ENCODE measurements around the gene DNAI4. TPM values are rescaled to one million over a fixed set of nuclear protein-coding genes. Genes with fewer than 3 reads are reported as not detected.
"Not testable (repeated sequence)": the region's sequence is repeated elsewhere in the genome, so short reads cannot be mapped to it uniquely, and the experiment has no call there.

DNAI4 gene
- total RNA-seq, 1 experiment from 2014 or later, result 0.05 TPM

DNA sequence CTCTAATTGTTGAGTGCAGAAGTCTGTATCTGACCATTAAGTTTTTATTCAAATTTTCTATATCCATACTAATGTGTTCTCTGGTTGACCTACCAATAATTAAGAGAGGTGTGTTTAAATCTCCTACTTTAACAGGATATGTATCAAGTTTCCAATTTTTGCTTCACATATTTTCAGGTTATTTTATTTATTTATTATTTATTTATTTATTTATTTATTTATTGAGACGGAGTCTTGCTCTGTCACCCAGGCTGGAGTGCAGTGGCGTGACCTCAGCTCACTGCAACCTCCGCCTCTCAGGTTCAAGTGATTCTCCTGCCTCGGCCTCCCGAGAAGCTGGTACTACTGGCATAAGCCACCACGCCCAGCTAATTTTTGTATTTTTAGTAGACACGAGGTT is 52.6 kb downstream of the DNAI4 start:
- in situ Hi-C loops (cut with HindIII; ENCODE audit: low pct_unique_long_range_greater_than_20kb, low sequenced_read_pairs); DNase-seq (ENCODE audit: low read depth, low spot score): not testable (repeated sequence)

DNA sequence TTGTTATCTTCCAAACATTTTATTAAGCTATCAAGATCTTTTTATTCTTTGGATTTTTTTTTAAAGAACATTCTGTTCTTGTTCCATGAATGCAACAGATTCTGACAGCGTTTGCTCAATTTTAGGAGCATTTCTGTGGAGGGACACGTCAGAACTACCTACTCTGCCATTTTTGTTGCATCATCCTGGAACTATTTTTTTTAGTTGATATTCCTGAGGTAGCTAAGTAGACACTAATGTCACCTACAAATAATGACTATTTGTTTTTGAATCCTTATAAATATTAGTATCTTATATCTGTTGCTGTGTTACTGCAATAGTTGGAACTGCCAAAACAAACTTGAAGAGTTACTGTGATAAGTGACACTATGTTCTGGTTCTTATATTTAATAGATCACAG is 57.2 kb downstream of the DNAI4 start:
- in situ Hi-C loops (cut with HindIII; ENCODE audit: low pct_unique_long_range_greater_than_20kb, low sequenced_read_pairs), result no loop called here
- no peak for DNase-seq (ENCODE audit: low read depth, low spot score)

DNA sequence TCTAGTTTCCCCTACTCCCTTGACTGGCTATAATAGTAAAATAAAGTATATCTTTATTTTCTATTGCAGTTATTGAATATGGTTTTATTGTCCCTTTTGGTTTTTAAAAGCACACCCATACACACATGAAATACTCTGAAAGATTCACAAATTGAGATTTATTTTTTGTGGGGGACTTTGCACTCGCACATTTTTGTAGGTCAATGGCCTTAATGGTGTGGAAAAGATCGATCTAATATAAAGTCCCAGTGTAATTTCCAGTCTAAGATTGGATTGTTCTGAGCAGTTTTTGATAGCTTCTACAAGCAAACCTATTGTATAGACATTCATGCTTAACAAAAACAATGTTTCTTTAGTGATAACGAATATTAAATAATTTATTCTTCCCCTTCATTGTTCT is 64.1 kb downstream of the DNAI4 start:
- in situ Hi-C loops (cut with HindIII; ENCODE audit: low pct_unique_long_range_greater_than_20kb, low sequenced_read_pairs), result no loop called here
- no peak for DNase-seq (ENCODE audit: low read depth, low spot score)

DNA sequence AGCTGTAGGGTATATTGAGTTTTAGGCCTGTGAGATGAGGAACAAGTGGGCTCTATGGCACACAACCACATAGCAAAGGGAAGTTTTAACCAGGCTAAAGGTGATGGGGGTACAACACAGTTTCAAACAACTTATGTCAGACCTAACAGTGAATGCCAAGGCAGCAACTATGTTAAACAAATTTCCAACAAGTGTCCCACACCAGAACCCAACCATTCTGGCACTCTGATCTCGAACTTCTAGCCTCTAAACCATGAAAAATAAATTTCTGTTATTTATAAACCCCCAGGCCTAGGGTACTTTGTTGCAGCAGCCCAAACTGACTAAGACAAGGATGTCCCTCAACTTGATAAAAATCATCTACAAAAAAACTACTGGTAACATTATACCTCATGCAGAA is 71.3 kb downstream of the DNAI4 start:
- in situ Hi-C loops (cut with HindIII; ENCODE audit: low pct_unique_long_range_greater_than_20kb, low sequenced_read_pairs), result no loop called here
- no peak for DNase-seq (ENCODE audit: low read depth, low spot score)

DNA sequence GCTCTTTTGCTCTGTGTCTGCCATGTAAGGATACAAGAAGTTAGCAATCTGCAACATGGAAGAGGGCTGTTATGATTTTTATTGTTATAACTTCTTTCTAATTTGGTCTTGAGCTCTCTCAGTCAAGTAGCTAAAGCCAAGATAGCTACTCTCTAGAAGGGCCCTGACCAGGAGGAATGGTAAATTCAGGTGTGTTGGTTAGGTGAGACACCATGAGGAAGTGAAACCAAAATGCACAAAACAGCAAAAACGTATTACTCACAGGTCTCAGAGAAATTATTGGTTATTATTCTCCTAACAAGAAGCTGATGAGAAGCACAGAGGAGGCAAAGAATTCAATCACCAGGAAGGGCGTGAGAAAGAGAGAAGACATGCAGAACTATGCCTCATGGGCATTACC is 71.8 kb downstream of the DNAI4 start:
- in situ Hi-C loops (cut with HindIII; ENCODE audit: low pct_unique_long_range_greater_than_20kb, low sequenced_read_pairs), result no loop called here

DNA sequence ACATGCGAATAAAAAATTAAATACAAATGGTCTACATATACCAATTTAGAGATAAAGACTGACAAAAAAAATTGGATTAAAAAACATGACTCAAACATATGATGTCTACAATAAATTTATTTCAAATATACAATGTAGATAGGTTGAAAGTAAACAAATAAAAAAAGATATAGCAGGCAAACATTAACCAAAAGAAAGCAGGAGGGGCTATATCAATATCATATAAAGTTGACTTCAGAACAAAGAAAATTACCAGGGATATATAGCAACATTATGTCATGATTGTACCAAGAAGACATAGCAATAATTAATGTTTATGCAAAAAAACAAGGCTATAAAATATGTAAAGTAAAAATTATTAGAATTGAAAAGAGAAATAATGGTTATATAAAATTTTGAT is 73.7 kb downstream of the DNAI4 start:
- no peak for DNase-seq (ENCODE audit: low read depth, low spot score)
- in situ Hi-C loops (cut with HindIII; ENCODE audit: low pct_unique_long_range_greater_than_20kb, low sequenced_read_pairs), result no loop called here

More for the DNA sequence above, 71.8 kb downstream of the DNAI4 start:
- DNase-seq (ENCODE audit: low read depth, low spot score), result no peak

DNA sequence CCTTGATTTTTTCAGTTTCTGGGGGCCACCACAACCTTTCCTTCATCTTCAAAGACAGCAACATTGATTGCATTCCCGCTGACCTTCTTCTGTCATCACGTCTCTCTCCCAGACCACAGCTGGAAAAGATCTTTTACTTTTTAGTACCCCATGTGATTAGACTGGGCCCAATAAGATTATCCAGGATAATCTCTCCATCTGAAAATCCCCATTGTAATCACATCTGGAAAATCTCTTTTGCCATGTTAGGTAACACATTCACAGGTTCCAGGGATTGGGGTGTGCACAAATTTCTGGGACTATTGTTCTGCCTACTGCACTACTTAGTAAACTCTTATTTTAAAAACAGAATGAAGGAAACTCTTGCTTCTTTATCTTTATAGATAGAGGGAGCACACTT is 76.5 kb downstream of the DNAI4 start:
- in situ Hi-C loops (cut with HindIII; ENCODE audit: low pct_unique_long_range_greater_than_20kb, low sequenced_read_pairs), result no loop called here
- DNase-seq (ENCODE audit: low read depth, low spot score), result no peak

DNA sequence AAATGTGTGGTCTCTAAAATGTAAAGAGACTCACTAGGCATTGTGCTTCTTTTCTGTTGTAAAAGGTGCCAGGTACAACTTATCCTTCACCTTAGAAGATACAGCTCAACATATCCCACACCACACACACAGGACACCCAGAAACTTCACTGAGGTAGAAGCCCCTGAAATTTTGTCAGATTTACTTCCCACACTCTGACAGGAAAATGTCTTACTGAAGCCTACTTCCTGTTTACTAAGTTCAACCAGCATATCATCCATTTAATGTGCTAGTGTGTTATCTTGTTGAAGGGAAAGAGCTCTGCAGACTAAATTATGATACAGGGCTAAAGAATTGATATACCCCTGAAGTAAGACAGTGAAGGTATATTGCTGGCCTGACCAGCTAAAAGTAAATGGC is 83.7 kb downstream of the DNAI4 start:
- no peak for DNase-seq (ENCODE audit: low read depth, low spot score)
- in situ Hi-C loops (cut with HindIII; ENCODE audit: low pct_unique_long_range_greater_than_20kb, low sequenced_read_pairs), result no loop called here

DNA sequence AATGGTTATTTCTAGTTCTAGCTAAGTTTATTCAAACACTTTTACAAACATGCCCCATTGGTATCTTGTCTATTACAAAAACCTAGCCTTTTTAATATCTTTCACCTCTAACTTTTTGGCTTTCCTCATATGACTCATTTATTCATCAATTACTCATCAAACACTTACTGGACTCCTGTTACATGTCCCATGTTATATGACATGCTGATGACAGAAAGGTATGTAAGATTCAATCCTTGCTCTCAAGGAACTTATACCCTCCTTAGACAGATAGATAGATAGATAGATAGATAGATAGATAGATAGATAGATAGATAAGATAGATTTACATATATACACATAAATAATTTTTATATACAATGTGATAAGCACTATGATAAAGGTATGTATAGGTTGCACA is 89.7 kb downstream of the DNAI4 start:
- no peak for DNase-seq (ENCODE audit: low read depth, low spot score)
- in situ Hi-C loops (cut with HindIII; ENCODE audit: low pct_unique_long_range_greater_than_20kb, low sequenced_read_pairs), result no loop called here

DNA sequence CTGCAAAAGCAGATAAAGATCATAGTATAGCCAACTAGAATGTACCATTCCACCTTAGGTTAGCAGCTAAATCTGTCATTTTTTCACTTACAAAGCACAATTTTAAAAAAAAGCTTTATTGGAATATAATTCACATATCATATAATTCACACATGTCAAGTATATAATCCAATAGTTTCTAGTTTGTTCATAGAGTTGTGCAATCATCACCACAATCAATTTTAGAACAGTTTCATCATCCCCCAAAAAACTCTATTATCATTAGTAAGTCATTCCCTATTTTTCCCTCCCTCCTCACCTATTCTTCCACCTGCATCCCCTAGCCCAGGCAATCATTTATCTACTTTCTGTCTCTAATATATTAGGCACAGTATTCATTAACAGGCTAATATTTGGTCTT is 91.5 kb downstream of the DNAI4 start:
- no peak for DNase-seq (ENCODE audit: low read depth, low spot score)
- in situ Hi-C loops (cut with HindIII; ENCODE audit: low pct_unique_long_range_greater_than_20kb, low sequenced_read_pairs), result no loop called here

DNA sequence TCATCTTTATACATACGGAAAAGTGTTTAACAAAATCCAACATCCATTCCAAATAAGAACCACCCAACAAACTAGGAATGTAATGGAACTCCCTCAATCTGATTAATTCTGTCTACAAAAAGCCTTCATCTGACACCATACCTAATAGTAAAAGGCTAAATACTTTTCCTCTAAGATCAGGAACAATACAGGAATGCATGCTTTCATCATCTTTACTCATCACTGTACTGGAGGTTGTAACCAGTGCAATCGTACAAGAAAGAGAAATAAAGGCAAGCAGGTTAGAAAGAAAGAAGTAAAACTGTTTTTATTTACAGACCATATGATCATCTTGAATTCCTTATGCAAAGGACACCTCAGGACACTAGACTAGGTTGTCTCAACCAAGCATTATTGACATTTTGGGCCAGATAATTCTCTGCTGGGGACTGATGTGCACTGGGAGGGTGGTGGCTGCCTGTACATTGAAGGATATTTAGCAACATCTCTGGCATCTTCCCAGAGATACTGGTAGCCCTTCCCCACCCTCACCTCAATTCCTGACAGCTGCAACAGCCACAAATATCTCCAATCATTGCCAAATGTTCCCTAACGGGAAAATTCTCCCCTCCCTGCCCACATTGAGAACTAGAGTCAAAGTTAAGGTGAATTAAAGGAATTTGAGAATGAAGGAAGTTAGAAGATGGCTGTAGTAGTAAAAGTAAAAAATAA is 93.0 kb downstream of the DNAI4 start:
- no peak for DNase-seq (ENCODE audit: low read depth, low spot score)
- in situ Hi-C loops (cut with HindIII; ENCODE audit: low pct_unique_long_range_greater_than_20kb, low sequenced_read_pairs), result no loop called here

DNA sequence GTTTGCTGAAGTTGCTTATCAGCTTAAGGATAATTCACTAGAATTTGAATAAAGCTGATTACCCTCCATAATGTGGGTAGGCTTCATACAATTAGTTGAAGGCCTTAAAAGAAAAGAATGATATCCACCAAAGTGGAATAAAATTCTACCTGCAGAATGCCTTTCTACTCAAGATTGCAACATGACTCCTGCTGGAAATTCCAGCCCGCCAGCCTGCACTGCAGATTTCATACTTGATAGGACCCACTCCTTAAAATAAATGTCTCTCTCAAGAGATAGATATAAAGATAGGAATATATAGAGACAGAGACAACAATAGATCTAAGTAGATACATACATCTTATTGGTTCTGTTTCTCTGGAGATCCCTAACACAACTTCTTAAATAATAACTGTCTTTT is 99.9 kb downstream of the DNAI4 start:
- DNase-seq (ENCODE audit: low read depth, low spot score), result no peak
- in situ Hi-C loops (cut with HindIII; ENCODE audit: low pct_unique_long_range_greater_than_20kb, low sequenced_read_pairs), result no loop called here

DNA sequence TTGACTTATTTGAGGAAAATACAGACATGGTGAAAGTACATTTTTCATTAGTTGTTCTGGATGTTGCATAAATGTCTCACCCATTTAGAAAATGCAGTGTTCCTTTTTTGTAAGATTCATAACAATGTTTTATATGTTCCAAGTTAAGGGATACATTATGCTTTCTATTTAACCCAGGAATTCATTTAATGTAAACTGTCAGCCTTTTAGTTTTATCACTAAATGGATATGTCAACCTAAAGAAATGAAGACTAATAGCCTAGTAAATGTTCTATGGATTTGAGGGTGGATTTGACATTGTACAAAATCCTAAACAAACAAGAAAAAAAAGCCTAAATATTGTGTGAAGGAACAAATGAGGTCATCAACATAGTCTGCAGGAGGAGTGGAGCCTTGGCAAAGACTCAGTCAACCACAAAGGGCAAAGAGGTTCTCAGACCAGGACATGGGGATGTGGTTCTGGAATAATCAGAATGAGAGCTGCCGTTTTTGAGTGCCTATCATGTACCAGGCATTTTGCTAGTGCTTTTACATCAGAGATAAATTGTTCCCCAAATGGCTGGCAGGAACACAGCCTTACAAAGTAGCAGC is 114.8 kb downstream of the DNAI4 start:
- DNase-seq (ENCODE audit: low read depth, low spot score), result no peak
- in situ Hi-C loops (cut with HindIII; ENCODE audit: low pct_unique_long_range_greater_than_20kb, low sequenced_read_pairs), result no loop called here

DNA sequence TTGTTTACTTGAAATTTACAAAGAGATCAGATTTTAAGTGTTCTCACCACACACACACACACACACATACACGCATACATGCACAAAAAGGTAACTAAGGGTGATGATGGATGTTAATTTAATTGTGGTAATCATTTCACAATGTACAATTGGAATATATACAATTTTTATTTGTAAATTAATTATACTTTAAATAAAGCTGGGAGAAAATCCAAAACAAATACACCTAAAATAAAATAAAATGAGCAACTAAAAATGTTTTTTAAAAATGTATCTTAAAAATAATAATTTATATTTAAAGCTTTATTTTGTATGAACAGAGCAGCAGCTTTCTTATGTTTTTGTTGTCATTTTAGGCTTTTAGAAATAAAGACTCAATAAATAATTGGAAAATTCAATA is 115.4 kb downstream of the DNAI4 start:
- DNase-seq (ENCODE audit: low read depth, low spot score), result no peak
- in situ Hi-C loops (cut with HindIII; ENCODE audit: low pct_unique_long_range_greater_than_20kb, low sequenced_read_pairs), result no loop called here

DNA sequence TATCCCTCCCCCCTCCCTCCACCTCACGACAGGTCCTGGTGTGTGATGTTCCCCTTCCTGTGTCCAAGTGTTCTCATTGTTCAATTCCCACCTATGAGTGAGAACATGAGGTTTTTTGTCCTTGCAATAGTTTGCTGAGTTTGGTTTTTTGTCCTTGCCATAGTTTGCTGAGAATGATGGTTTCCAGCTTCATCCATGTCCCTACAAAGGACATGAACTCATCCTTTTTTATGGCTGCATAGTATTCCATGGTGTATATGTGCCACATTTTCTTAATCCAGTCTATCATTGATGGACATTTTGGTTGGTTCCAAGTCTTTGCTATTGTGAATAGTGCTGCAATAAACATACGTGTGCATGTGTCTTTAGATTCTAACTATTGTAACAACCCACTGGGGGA is 128.8 kb downstream of the DNAI4 start:
- DNase-seq (ENCODE audit: low read depth, low spot score); in situ Hi-C loops (cut with HindIII; ENCODE audit: low pct_unique_long_range_greater_than_20kb, low sequenced_read_pairs): not testable (repeated sequence)

DNA sequence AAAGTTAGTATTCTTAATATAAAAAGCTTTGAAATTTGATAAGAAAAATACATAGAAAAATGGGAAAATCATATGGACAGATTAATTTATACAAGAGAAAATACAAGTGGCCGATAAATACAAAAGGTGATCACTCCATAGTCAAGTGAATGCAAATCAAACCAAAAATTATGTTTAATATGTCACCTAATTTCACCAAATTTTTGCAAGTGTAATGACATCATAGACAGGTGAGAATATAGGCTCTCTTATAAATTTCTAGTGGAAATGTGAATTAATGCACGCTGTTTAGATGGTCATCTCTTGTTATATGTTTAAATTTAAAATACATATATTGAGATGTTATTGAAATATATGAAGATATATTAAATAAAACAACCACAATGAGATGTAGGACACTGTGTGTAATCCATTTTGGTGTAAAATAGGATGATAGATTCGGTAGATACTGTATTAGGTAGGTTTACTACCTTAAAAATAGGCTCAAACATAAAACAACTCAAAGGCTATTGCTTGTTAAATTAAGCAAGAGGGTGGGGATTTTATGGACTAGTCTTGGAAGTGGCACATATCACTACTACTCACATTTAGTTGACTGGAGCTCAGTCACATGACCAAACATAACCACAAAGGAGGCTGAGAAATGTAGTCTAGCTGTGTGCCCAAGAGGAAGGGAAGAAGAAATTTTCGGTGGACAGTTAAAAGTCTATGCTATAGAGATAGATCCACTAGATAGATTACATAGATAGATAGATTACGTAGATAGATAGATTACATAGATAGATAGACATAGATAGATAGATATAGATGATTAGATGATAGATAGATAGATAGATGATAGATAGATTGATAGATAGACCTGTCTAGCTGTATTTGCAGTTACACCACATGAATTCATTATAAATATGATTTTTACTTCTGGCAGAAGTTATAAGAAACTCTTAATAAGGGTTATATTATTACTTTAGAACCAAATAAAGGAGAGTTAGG is 132.7 kb downstream of the DNAI4 start:
- in situ Hi-C loops (cut with HindIII; ENCODE audit: low pct_unique_long_range_greater_than_20kb, low sequenced_read_pairs), result no loop called here
- no peak for DNase-seq (ENCODE audit: low read depth, low spot score)

DNA sequence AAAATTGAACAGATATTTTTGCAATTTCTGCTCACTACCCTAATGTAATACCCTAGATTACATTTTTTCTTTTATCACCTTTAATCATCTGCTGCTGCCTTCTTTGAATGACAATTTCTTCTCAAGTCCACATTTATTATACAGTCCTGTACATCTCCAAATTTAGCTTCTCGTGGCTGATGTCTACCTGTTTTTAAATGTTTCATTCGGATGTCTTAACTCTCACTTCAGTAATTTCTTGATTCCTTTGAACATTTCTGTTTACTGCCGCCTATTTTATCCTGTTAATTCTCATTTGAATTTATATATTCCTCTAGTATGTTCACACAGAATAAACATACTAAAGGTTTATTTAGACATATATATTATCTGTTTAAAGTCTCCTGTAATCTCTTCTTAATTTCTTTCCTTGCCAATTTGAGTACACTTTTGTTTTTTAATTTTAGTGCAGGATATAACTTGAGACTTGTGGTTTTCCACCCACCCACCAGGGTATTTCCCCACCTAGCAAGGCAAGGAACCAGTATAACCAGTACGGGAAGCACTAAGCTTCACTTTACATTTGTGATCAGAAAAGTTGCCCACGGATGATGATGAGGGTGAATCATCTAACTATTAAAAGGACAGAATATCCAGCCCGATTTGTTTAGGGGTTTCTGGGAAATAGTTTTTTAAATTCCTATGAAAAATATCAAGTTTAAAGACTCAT is 136.3 kb downstream of the DNAI4 start:
- in situ Hi-C loops (cut with HindIII; ENCODE audit: low pct_unique_long_range_greater_than_20kb, low sequenced_read_pairs), result no loop called here
- no peak for DNase-seq (ENCODE audit: low read depth, low spot score)

DNA sequence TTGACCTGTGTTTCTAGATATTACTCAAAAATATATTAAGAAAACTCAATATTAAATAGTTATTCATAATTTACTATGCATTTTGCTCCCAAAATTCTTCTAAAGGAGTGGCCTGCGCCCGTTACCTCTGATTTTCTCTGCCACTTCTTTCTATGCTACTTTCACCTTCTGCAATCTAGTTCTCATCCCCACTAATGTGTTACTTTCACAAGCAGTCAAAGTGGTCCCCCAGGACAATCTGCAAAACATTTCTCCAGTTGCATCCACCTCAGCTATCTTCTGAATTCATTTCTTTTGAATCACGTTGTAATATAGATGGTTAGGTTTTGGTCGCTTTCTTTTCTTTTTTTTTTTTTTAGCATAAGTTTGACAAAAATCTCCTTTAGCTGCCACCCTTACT is 137.0 kb downstream of the DNAI4 start:
- no peak for DNase-seq (ENCODE audit: low read depth, low spot score)
- in situ Hi-C loops (cut with HindIII; ENCODE audit: low pct_unique_long_range_greater_than_20kb, low sequenced_read_pairs), result no loop called here
